ENCODE data around the gene YPEL2.
"Not testable (repeated sequence)": the region's sequence is repeated elsewhere in the genome, so short reads cannot be mapped to it uniquely, and the experiment has no call there.

The YPEL2 gene

DNA sequence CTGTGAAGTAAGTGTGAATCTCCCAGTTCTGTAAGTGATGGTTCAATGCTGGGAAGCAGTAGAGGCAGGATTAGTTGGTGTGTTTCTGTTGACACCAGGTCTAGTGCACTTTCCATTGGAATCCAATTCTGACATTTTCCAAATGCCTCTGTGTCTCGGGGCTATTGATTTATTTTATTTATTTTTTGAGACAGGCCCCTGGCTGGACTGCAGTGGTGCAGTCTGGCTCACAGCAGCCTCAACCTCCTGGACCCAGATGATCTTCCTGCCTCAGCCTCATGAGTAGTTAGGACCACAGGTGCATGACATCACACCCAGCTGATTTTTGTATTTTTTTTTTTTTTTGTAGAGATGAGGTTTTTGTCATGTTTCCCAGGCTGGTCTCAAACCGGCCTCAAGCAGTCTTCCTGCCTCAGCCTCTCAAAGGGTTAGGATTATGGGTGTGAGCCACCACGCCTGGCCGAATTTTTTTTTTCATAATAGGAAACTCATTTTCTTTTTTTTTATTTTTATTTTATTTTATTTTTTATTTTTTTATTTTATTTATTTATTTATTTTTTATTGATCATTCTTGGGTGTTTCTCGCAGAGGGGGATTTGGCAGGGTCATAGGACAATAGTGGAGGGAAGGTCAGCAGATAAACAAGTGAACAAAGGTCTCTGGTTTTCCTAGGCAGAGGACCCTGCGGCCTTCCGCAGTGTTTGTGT, 61.7 kb downstream of the YPEL2 start:
- no peak for TF ChIP-seq ZNF274 (IDR thresholded peaks at IDR 0.05; ENCODE audit: low read depth, low read length)
- H3K4me3 ChIP-seq (ENCODE audit: low read length), result no peak overlapping the region

DNA sequence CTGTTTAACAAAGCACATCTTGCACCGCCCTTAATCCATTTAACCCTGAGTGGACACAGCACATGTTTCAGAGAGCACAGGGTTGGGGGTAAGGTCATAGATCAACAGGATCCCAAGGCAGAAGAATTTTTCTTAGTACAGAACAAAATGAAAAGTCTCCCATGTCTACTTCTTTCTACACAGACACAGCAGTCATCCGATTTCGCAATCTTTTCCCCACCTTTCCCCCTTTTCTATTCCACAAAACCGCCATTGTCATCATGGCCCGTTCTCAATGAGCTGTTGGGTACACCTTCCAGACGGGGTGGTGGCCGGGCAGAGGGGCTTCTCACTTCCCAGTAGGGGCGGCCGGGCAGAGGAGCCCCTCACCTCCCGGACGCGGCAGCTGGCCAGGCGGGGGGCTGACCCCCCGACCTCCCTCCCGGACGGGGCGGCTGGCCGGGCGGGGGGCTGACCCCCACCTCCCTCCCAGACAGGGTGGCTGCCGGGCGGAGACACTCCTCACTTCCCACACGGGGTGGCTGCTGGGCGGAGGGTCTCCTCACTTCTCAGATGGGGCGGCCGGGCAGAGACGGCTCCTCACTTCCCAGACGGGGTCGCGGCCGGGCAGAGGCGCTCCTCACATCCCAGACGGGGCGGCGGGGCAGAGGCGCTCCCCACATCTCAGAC, 62.4 kb downstream of the YPEL2 start:
- H3K4me3 ChIP-seq (ENCODE audit: low read length), result not testable (repeated sequence)

- TF ChIP-seq ZNF274 (IDR thresholded peaks at IDR 0.05; ENCODE audit: low read depth, low read length), result no peak
- H3K4me3 ChIP-seq (ENCODE audit: low read length), result no peak overlapping the region
Measured at GRCh38 chr17:59396134-59396826, 64.8 kb downstream of the YPEL2 start.

DNA sequence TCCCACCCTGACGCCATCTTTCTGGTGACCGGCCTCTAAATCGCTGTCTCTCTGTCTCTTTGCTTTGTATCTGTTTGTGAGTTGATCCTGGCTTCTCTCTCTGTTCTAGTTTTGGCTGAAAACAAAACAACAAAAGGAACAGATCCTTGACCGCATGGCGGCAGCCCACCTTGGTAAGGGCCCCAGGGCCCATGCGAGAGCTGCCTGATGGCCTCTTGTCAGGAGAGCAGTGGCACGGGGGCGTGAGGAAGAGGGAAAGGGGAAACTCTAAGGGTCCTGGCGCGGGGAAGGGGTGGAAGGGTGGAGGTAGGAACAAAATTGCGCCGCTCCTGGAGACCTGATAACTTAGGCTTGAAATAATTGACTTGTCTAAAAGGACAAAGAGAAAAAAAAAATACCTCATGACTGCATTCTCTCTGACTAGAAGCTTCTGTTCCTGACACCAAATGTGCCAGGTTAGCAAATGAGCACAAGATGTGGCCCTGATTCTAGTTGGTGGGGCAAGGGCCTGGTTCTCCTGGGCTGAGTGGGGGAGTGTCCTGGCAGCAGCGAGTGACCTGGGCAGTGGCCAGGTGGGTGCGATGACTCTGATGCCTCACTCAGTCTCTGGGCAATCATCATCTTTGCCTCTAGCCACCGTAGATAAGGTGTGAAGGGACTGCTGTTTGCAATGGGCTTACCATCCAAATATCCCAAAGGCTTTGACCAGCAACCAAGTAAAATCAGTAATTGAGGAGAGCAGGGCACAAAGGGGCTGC, 66.0 kb downstream of the YPEL2 start:
- no peak for TF ChIP-seq ZNF274 (IDR thresholded peaks at IDR 0.05; ENCODE audit: low read depth, low read length)
- H3K4me3 ChIP-seq (ENCODE audit: low read length), result no peak overlapping the region

DNA sequence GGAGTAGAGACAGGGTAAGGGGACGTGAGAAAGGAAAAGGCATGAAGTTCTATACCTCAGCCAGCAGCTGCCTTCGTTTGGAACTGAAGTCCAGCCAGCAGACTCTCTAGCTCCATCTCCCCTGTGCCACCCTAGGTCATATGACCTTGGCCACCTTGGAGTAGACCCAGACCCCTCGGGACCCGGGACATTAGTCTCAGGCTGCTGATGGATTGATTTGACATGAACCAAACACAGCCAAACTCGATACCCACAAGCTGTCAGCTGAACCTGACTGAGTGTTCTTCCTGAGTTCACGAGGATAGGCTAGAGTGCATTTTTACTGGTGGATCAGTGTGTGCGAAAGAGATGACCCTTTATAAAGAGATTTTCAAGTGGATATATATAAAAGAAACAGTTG, 68.5 kb downstream of the YPEL2 start:
- H3K4me3 ChIP-seq (ENCODE audit: low read length), result no peak overlapping the region
- no peak for TF ChIP-seq ZNF274 (IDR thresholded peaks at IDR 0.05; ENCODE audit: low read depth, low read length)

- no peak overlapping the region for H3K4me3 ChIP-seq (ENCODE audit: low read length)
- no peak for TF ChIP-seq ZNF274 (IDR thresholded peaks at IDR 0.05; ENCODE audit: low read depth, low read length)
Measured at GRCh38 chr17:59400858-59401257, 69.4 kb downstream of the YPEL2 start.

DNA sequence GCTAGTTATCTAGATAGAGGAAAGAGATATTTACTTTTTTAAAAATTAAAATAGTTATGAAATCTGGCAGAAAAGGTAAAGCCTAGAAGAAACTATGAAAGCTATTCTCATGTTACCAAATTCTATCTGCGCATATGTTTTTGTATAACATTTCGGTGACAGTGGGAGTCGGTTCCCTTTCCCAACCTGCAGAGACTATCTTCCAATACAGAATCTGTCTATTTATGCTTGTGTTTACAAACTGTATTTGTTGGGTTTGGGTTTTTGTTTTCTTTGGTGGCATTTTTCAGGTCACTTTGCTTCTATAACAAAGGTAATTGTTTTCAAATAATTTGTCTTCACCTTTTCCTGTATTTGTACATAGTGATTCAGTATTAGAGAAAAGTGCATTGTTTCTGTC, 69.8 kb downstream of the YPEL2 start:
- H3K4me3 ChIP-seq (ENCODE audit: low read length), result no peak overlapping the region
- TF ChIP-seq ZNF274 (IDR thresholded peaks at IDR 0.05; ENCODE audit: low read depth, low read length), result no peak

- no peak overlapping the region for H3K4me3 ChIP-seq (ENCODE audit: low read length)
- TF ChIP-seq ZNF274 (IDR thresholded peaks at IDR 0.05; ENCODE audit: low read depth, low read length), result no peak
Measured at GRCh38 chr17:59401725-59402124, 70.3 kb downstream of the YPEL2 start.

DNA sequence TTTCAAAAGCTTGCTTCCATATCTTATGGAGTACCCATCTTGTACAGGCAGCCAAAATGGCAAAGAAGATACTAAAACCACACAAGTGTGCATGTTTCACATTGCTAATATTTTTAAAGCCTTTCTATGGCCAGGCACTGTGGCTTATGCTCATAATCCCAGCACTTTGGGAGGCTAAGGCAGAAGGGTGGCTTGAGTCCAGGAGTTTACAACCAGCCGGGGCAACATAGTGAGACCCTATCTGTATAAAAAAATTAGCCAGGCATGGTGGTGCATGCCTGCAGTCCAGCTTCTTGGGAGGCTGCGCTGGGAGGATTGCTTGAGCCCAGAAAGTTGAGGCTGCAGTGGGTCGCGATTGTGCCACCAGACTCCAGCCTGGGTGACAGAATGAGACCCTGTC, 71.3 kb downstream of the YPEL2 start:
- no peak for TF ChIP-seq ZNF274 (IDR thresholded peaks at IDR 0.05; ENCODE audit: low read depth, low read length)
- H3K4me3 ChIP-seq (ENCODE audit: low read length), result no peak overlapping the region

- TF ChIP-seq ZNF274 (IDR thresholded peaks at IDR 0.05; ENCODE audit: low read depth, low read length), result no peak
Measured at GRCh38 chr17:59404471-59404870, 73.0 kb downstream of the YPEL2 start.

GRCh38 chr17:59405944-59406705, 74.7 kb downstream of the YPEL2 start:
- no peak overlapping the region for H3K4me3 ChIP-seq (ENCODE audit: low read length)
- TF ChIP-seq ZNF274 (IDR thresholded peaks at IDR 0.05; ENCODE audit: low read depth, low read length), result no peak

More at GRCh38 chr17:59404471-59404870, 73.0 kb downstream of the YPEL2 start:
- H3K4me3 ChIP-seq (ENCODE audit: low read length), result no peak overlapping the region

DNA sequence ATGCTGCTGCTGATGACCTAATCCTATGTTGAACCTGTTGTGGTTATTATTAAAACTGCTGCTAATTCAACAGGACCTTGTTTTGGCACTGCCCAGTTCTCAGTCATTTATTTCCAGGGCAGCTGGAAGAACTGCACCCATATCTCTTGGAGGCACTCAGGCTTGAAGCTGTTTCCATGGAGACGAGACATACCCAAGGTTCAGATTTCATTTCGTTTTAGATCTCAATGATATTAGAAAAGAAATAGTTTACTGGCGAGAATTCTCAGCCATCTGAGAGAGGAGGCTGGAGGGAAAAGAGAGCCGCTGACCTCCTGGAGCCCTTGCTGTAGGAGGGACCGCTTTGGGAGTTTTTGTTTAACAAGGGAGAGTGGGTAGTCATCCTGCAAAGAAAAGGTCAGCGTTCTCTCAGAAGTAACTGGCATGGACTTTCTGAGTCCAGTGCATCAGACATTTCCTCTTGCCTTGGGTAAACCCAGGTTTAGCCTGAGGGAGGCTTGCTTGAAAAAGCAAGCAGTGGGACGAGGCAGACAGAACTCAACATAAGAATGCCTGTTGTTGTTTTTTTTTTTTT, 75.4 kb downstream of the YPEL2 start:
- no peak for TF ChIP-seq ZNF274 (IDR thresholded peaks at IDR 0.05; ENCODE audit: low read depth, low read length)
- no peak overlapping the region for H3K4me3 ChIP-seq (ENCODE audit: low read length)

DNA sequence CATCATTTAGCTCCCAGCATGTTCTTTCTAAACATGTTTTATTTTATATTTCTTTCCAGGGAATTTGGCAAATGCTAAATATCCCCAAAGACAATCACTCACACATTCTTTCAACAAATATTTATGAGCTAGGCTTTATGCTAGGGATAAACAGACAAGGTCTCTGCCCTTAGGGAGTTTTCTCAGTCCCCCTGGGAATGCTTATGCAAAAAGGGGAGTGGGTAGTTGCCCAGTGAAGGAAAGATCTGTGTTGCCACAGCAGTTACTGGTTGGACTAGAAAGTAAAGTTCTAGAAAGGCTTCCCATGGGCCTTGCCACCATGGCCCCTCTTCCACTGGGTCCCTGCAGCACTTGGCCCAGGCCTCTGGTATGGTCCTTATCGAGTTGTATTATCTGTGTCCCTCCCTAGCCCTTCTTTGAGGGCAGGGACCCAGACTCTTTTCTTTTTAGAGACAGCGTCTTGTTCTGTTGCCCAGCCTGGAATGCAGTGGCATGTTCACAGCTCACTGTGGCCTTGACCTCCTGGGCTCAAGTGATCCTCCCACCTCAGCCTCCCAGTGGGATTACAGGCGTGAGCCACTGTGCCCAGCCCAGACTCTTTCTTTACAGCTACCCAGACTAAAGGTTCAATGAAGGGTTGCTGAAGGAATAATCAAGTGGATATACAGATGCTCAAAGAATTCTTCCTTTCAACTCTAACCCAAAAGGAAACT, 78.0 kb downstream of the YPEL2 start:
- no peak for TF ChIP-seq ZNF274 (IDR thresholded peaks at IDR 0.05; ENCODE audit: low read depth, low read length)
- H3K4me3 ChIP-seq (ENCODE audit: low read length), result no peak overlapping the region

Data from GM08714 (cell line).